Retina (tissue), 1 donor: ENCODE data around the gene MST1.
A peak's percentile ranks its signal among the peaks of the same experiment; 100 is the strongest.

ENCODE experiments used
- DNase-seq: peaks from one replicate; pipeline ENCODE4 v3.0.0-alpha.2; 2016

Gene MST1

DNA sequence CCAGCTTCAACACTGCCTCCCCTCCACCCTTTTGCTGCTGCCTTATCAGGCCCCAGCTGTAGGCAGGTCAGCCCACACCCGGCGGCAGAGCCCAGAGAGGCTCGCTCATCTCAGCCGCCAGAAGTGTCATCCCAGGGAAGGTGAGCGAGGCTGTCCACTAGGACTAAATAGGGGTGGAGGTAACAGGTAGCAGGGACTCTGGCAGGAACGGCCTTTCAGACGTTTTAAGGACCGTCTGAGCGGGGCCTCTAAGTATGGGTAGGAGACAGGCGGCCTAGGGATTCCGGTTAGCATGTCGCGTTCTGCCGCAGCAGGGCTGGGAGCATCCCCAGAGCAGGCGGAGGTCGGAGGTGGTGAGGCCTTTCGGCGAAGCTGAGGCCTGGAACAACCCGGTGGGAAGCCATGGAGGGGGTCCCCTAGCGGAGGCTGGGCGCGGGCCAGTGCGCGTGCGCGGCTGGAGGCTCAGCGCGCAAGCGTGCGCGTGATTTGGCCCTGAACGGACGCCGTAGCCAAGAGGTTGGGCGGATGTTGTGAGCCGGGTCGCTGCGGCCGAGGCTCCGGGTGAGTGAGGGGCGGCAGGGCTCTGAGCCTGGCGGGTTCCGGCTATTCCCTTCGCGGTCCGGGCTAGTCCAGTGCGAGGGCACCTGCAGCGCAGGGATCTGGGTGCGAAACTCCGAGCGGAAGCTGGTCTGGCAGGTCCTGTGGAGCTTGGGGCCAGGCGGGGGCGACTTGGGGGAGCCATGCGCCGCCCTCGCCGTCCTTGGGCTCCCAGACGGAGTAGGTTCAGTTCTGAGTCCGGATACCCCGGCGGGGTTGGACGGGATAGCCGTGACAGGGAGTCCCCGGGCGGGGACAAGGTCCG is at the start of gene MST1, which contains the start of gene RNF123:
MST1 (minus strand) TSS at position 429 of the 862 bp plus-strand sequence. CDS start 783 bp downstream, outside the sequence.
RNF123 (plus strand) TSS at position 512 of the 862 bp plus-strand sequence. CDS start 1,609 bp downstream, outside the sequence.
- peak; percentile 96 for DNase-seq

DNA sequence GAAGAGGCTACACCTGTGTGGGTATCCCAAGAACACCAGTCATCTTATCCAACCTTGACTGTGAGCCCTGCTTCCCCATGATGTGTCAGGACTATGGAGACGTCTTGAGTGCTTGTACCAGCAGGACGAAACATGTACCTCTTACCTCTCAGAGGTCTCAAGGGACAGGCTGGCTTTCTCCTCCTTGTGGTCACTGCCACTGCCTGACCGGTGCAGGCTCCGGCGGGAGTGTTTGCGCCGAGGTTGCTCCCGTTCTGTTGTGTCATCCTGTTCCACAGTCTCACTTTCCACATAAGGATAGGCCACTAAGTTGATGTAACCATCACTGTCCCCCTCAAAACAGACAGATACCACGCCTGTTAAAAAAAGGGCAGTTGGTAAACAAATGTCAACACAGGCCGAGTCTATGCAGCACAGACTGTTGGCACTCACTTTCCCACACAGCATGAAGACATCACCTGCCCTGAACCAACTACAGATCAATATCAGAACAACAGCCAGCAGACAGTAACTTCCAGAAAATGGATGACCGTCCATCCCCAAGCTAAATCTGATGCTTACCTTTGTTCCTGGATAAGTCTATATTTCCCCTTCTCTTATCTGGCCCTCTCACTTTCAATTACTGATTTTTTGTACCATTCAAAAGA is 48.9 kb upstream of the MST1 start:
- no peak for DNase-seq

GRCh38 chr3:49734752-49735151 is 45.5 kb upstream of the MST1 start:
- DNase-seq = no peak

GRCh38 chr3:49733551-49733950 is 44.3 kb upstream of the MST1 start:
- DNase-seq = no peak

- DNase-seq = no peak
Measured at GRCh38 chr3:49732597-49732996, 43.3 kb upstream of the MST1 start.

- DNase-seq = no peak
Measured at GRCh38 chr3:49729966-49730609, 40.8 kb upstream of the MST1 start.

DNA sequence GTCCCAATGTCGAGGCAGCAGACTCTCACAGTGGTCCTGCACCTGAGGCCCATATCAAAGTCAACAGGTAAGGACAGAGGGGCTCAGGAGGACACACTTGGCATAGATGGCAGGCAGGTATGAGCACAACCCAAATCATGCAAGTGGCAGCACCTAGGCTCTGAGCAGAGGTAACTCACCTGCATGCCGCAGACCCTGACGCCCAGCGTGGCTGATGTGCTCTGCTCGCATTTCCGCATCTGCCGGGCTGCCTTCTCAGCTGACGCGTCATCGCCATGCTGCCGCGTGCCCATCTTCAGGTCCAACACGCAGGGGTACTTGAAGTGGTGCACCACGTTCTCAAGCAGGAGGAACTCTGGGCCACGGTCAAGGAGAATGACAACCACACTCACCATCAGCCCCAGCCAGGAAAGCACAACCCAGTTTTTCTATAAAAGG is 38.7 kb upstream of the MST1 start:
- DNase-seq = no peak

GRCh38 chr3:49727154-49727923 is 38.1 kb upstream of the MST1 start:
- DNase-seq = no peak

GRCh38 chr3:49725906-49726681 is 36.8 kb upstream of the MST1 start:
- DNase-seq = no peak

- no peak for DNase-seq
Measured at GRCh38 chr3:49724586-49724985, 35.3 kb upstream of the MST1 start.

DNA sequence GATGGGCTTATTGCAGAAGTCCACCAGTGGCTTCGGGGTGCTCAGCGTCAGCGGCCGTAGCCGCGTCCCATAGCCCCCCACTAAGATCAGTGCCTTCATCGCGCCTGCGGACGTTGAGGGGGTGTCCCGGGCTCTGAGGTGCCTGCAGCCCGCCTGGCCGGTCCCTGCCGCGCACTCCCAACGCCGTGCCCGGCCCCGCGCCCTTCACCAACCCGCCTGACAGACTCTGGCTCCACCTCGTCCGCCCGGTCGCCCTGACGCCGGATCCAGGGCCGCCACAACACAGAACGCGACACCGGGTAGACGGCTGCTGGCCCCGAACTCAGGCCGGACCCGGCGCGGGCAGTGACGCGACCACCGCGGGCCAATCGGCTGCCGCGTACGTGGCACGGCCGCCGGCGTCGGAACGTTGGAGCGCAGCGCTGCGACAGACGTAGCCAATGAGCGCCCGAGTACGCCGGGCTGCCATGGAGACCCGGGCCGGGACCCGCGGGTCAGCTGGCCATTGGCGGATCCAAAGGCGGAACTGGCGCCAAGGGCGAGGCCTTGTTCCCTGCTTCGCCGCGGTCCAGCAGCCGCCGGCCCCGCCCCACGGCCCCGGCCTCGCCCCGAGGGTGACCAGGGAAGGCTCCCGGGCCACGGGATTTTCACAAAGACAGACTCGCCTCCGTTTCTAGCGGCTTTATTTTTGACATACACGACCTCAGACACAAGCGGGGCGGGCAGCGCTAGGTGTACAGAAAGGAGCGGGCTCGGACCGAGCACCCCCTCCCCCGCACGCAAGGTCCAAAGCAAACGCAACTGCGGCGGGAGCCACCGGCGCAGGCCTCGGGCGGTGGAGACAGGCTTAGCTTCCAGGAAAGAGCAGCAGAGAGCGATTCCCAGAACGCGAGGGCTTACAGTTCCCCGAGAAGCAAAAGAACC is 34.6 kb upstream of the MST1 start, which contains the start of gene GMPPB:
GMPPB (minus strand) TSS at position 324 of the 924 bp plus-strand sequence; CDS start at position 99, 225 bp downstream.
- peak; percentile 96 for DNase-seq

- DNase-seq = no peak
Measured at GRCh38 chr3:49723296-49723627, 34.0 kb upstream of the MST1 start.

GRCh38 chr3:49722896-49723295 is 33.6 kb upstream of the MST1 start:
- DNase-seq = no peak

- no peak for DNase-seq
Measured at GRCh38 chr3:49721896-49722781, 32.9 kb upstream of the MST1 start.

GRCh38 chr3:49721596-49721895 is 32.3 kb upstream of the MST1 start:
- DNase-seq = no peak

- no peak for DNase-seq
Measured at GRCh38 chr3:49720855-49721595, 31.8 kb upstream of the MST1 start.

DNA sequence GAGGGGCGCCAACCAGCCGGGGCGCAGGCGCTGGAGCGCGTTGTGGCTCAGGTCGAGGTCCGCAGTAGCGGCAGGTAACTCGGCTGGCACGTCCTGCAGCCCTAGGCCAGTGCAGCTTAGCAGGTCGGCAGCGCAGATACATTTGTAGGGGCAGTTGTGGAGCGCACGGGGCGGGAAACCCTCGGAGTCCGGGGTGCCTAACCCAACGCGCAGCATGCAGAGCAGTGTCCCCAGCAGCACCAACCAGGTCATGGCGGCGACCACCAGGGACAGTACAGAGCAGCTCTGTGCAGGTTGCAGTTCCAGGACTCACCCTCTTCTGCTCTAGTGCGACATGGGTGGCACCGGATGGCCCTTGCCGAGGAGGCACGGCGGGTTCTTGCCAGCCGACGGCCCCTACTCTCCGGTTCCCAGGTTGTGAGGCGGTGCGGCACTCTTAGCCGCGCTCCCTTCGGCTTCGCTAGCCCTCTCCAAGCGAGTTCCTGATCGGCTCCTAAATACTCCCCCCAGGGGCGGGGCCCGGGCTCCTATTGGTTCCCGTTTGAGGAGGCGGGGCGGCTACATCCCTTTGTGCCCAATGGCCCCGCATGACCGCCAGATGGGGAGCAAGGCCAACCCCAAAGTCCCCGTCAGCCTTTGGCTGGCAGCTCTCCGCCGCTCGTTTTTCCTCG is 30.1 kb upstream of the MST1 start, which contains the start of gene AMIGO3:
AMIGO3 (minus strand) TSS at position 471 of the 671 bp plus-strand sequence; CDS start at position 252, 219 bp downstream.
- DNase-seq = peak; percentile 98

GRCh38 chr3:49718858-49719213 is 29.6 kb upstream of the MST1 start:
- no peak for DNase-seq
